ENCODE results near the gene STAT5A.
"Not testable (repeated sequence)": the region's sequence is repeated elsewhere in the genome, so short reads cannot be mapped to it uniquely, and the experiment has no call there.

The STAT5A gene

GRCh38 chr17:42241871-42242270 lies 46.4 kb upstream of the STAT5A start:
- H3K36me3 ChIP-seq (ENCODE audit: control insufficient read depth in 1 of 2, insufficient read depth in 2 of 2, low read depth in 1 of 2, low read length in 2 of 2): no peaks in the 10 kb centered on the region
- H3K79me1 ChIP-seq (replicated peaks; ENCODE audit: low read length, poor library complexity, severe bottlenecking): peaks cover 17% of the 10 kb centered on the region
- no CpG with 5 or more reads among the region's 1 CpG for WGBS
- H3K4me3 ChIP-seq (ENCODE audit: insufficient read depth in 1 of 2, low read depth in 1 of 2, low read length in 2 of 2): no peak overlapping the region
- H3K27me3 ChIP-seq (ENCODE audit: control insufficient read depth in 1 of 2, insufficient read depth in 1 of 2, low read length in 2 of 2): no peaks in the 10 kb centered on the region
- H3K4me2 ChIP-seq (ENCODE audit: low read length, poor library complexity, severe bottlenecking): no peak overlapping the region
- no peak overlapping the region for H2BK15ac ChIP-seq (ENCODE audit: low read depth, poor library complexity, severe bottlenecking)
- H3K27ac ChIP-seq (ENCODE audit: low read length, poor library complexity, severe bottlenecking): no peak overlapping the region
- H3K4me1 ChIP-seq (ENCODE audit: control insufficient read depth, insufficient read depth, low read depth, low read length): no peaks in the 10 kb centered on the region
- no peak overlapping the region for H3K4ac ChIP-seq (ENCODE audit: low read depth in 1 of 2, low read length in 2 of 2)
- H2AK5ac ChIP-seq (ENCODE audit: low read length, severe bottlenecking): no peak overlapping the region
- no peak overlapping the region for H3K18ac ChIP-seq (ENCODE audit: low read depth in 1 of 2, low read length in 2 of 2)
- H2BK12ac ChIP-seq (ENCODE audit: low read length in 2 of 2): no peak overlapping the region
- no peak overlapping the region for H3K23ac ChIP-seq (ENCODE audit: low read length in 2 of 2)
- no peak overlapping the region for H4K91ac ChIP-seq (ENCODE audit: low read length)
- no peak overlapping the region for H4K8ac ChIP-seq (ENCODE audit: low read length)
- no peaks in the 10 kb centered on the region for H3K9me3 ChIP-seq (ENCODE audit: control insufficient read depth, low read length)
- H3K9ac ChIP-seq (ENCODE audit: low read length): no peak overlapping the region
- DNase-seq: no peak
- H3K14ac ChIP-seq (ENCODE audit: low read length in 2 of 2): no peak overlapping the region
- H2BK120ac ChIP-seq (ENCODE audit: low read depth, low read length): no peak overlapping the region
- no peak overlapping the region for H2AFZ ChIP-seq (ENCODE audit: low read depth, low read length)
- no peak overlapping the region for H2BK5ac ChIP-seq (ENCODE audit: low read depth, low read length, poor library complexity, severe bottlenecking)

GRCh38 chr17:42243493-42243982 lies 44.8 kb upstream of the STAT5A start:
- Histone ChIP-seq H2BK12ac (ENCODE audit: low read length in 2 of 2) (no peak overlapping the region), H2BK120ac (ENCODE audit: low read depth, low read length) (no peak overlapping the region), H3K4me2 (ENCODE audit: low read length, poor library complexity, severe bottlenecking) (no peak overlapping the region), H3K27ac (ENCODE audit: low read length, poor library complexity, severe bottlenecking) (no peak overlapping the region), H3K4me1 (ENCODE audit: control insufficient read depth, insufficient read depth, low read depth, low read length) (peaks cover 2% of the 10 kb centered on the region), H2BK5ac (ENCODE audit: low read depth, low read length, poor library complexity, severe bottlenecking) (no peak overlapping the region), H3K9me3 (ENCODE audit: control insufficient read depth, low read length) (no peaks in the 10 kb centered on the region), H3K79me1 (replicated peaks; ENCODE audit: low read length, poor library complexity, severe bottlenecking) (peaks cover 20% of the 10 kb centered on the region), H3K14ac (ENCODE audit: low read length in 2 of 2) (no peak overlapping the region), H4K8ac (ENCODE audit: low read length) (no peak overlapping the region), H3K27me3 (ENCODE audit: control insufficient read depth in 1 of 2, insufficient read depth in 1 of 2, low read length in 2 of 2) (no peaks in the 10 kb centered on the region), H2AFZ (ENCODE audit: low read depth, low read length) (no peak overlapping the region), H3K4ac (ENCODE audit: low read depth in 1 of 2, low read length in 2 of 2) (no peak overlapping the region), H3K36me3 (ENCODE audit: control insufficient read depth in 1 of 2, insufficient read depth in 2 of 2, low read depth in 1 of 2, low read length in 2 of 2) (no peaks in the 10 kb centered on the region), H3K4me3 (ENCODE audit: insufficient read depth in 1 of 2, low read depth in 1 of 2, low read length in 2 of 2) (no peak overlapping the region), H2AK5ac (ENCODE audit: low read length, severe bottlenecking) (no peak overlapping the region), H3K9ac (ENCODE audit: low read length) (no peak overlapping the region), H4K91ac (ENCODE audit: low read length) (no peak overlapping the region), H3K23ac (ENCODE audit: low read length in 2 of 2) (no peak overlapping the region), H3K18ac (ENCODE audit: low read depth in 1 of 2, low read length in 2 of 2) (no peak overlapping the region), H2BK15ac (ENCODE audit: low read depth, poor library complexity, severe bottlenecking) (no peak overlapping the region)
- no peak for DNase-seq
- WGBS: 98% methylated on average over 5 of the region's 5 CpGs

GRCh38 chr17:42244116-42244515 lies 44.2 kb upstream of the STAT5A start:
- H3K27ac ChIP-seq (ENCODE audit: low read length, poor library complexity, severe bottlenecking); H3K9me3 ChIP-seq (ENCODE audit: control insufficient read depth, low read length); H4K91ac ChIP-seq (ENCODE audit: low read length); H3K27me3 ChIP-seq (ENCODE audit: control insufficient read depth in 1 of 2, insufficient read depth in 1 of 2, low read length in 2 of 2); H3K4me3 ChIP-seq (ENCODE audit: insufficient read depth in 1 of 2, low read depth in 1 of 2, low read length in 2 of 2); H3K23ac ChIP-seq (ENCODE audit: low read length in 2 of 2); H3K4me1 ChIP-seq (ENCODE audit: control insufficient read depth, insufficient read depth, low read depth, low read length); H2BK15ac ChIP-seq (ENCODE audit: low read depth, poor library complexity, severe bottlenecking); H4K8ac ChIP-seq (ENCODE audit: low read length); H2BK5ac ChIP-seq (ENCODE audit: low read depth, low read length, poor library complexity, severe bottlenecking); H3K9ac ChIP-seq (ENCODE audit: low read length); H3K14ac ChIP-seq (ENCODE audit: low read length in 2 of 2); H2AFZ ChIP-seq (ENCODE audit: low read depth, low read length); H3K4ac ChIP-seq (ENCODE audit: low read depth in 1 of 2, low read length in 2 of 2); H3K36me3 ChIP-seq (ENCODE audit: control insufficient read depth in 1 of 2, insufficient read depth in 2 of 2, low read depth in 1 of 2, low read length in 2 of 2); H3K4me2 ChIP-seq (ENCODE audit: low read length, poor library complexity, severe bottlenecking); DNase-seq; H3K18ac ChIP-seq (ENCODE audit: low read depth in 1 of 2, low read length in 2 of 2); H2BK12ac ChIP-seq (ENCODE audit: low read length in 2 of 2); H2BK120ac ChIP-seq (ENCODE audit: low read depth, low read length); H2AK5ac ChIP-seq (ENCODE audit: low read length, severe bottlenecking): not testable (repeated sequence)
- 100% methylated on average over 2 of the region's 3 CpGs for WGBS
- H3K79me1 ChIP-seq (replicated peaks; ENCODE audit: low read length, poor library complexity, severe bottlenecking): peaks cover 21% of the 10 kb centered on the region

DNA sequence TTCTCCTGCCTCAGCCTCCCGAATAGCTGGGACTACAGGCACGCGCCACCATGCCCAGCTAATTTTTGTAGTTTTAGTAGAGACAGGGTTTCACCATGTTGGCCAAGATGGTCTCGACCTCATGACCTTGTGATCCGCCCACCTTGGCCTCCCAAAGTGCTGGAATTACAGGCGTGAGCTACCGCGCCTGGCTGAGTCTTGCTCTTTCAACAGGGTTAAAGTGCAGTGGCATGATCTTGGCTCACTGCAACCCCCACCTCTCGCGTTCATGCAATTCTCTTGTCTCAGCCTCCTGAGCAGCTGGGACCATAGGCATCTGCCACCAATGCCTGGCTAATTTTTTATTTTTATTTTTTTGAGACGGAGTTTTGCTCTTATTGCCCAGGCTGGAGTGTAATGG lies 43.1 kb upstream of the STAT5A start:
- H3K4ac ChIP-seq (ENCODE audit: low read depth in 1 of 2, low read length in 2 of 2); H3K4me2 ChIP-seq (ENCODE audit: low read length, poor library complexity, severe bottlenecking); H3K23ac ChIP-seq (ENCODE audit: low read length in 2 of 2); H4K8ac ChIP-seq (ENCODE audit: low read length); H3K4me3 ChIP-seq (ENCODE audit: insufficient read depth in 1 of 2, low read depth in 1 of 2, low read length in 2 of 2); H3K18ac ChIP-seq (ENCODE audit: low read depth in 1 of 2, low read length in 2 of 2); H3K4me1 ChIP-seq (ENCODE audit: control insufficient read depth, insufficient read depth, low read depth, low read length); H3K9ac ChIP-seq (ENCODE audit: low read length); DNase-seq; H4K91ac ChIP-seq (ENCODE audit: low read length); H2BK12ac ChIP-seq (ENCODE audit: low read length in 2 of 2); H2AFZ ChIP-seq (ENCODE audit: low read depth, low read length); H3K36me3 ChIP-seq (ENCODE audit: control insufficient read depth in 1 of 2, insufficient read depth in 2 of 2, low read depth in 1 of 2, low read length in 2 of 2); H3K9me3 ChIP-seq (ENCODE audit: control insufficient read depth, low read length); H3K27me3 ChIP-seq (ENCODE audit: control insufficient read depth in 1 of 2, insufficient read depth in 1 of 2, low read length in 2 of 2); H2BK15ac ChIP-seq (ENCODE audit: low read depth, poor library complexity, severe bottlenecking); H2AK5ac ChIP-seq (ENCODE audit: low read length, severe bottlenecking); H3K14ac ChIP-seq (ENCODE audit: low read length in 2 of 2); H2BK5ac ChIP-seq (ENCODE audit: low read depth, low read length, poor library complexity, severe bottlenecking); H2BK120ac ChIP-seq (ENCODE audit: low read depth, low read length); H3K27ac ChIP-seq (ENCODE audit: low read length, poor library complexity, severe bottlenecking): not testable (repeated sequence)
- H3K79me1 ChIP-seq (replicated peaks; ENCODE audit: low read length, poor library complexity, severe bottlenecking): peaks cover 22% of the 10 kb centered on the region
- 98% methylated on average over 11 of the region's 11 CpGs for WGBS

Measured in mesenchymal stem cell (in vitro differentiated cells and primary cell).